Osteocyte (in vitro differentiated cells): ENCODE data around the gene ZFYVE28. TPM values are rescaled to one million over a fixed set of nuclear protein-coding genes. Genes with fewer than 3 reads are reported as not detected.
"Not testable (repeated sequence)": the region's sequence is repeated elsewhere in the genome, so short reads cannot be mapped to it uniquely, and the experiment has no call there.

Experiments
- DNase-seq: peaks from one replicate; pipeline ENCODE4 v3.0.0; 2021; ENCODE audit warnings: mixed read lengths; ENCODE audit not compliant: unreplicated experiment; ENCODE audit errors: extremely low spot score
- H3K27ac Mint-ChIP-seq: one replicate; pipeline ENCODE4 v1.8.0; 2021; ENCODE audit warnings: mild to moderate bottlenecking, mixed read lengths; ENCODE audit not compliant: unreplicated experiment
- H3K27me3 Mint-ChIP-seq: one replicate; pipeline ENCODE4 v1.8.0; 2021; ENCODE audit warnings: mixed read lengths; ENCODE audit not compliant: unreplicated experiment
- H3K36me3 Mint-ChIP-seq: one replicate; pipeline ENCODE4 v1.8.0; 2021; ENCODE audit warnings: mixed read lengths; ENCODE audit not compliant: unreplicated experiment
- H3K4me1 Mint-ChIP-seq: one replicate; pipeline ENCODE4 v1.8.0; 2021; ENCODE audit warnings: mixed read lengths; ENCODE audit not compliant: unreplicated experiment
- H3K4me3 Mint-ChIP-seq: one replicate; pipeline ENCODE4 v1.8.0; 2021; ENCODE audit warnings: mild to moderate bottlenecking, moderate library complexity, mixed read lengths; ENCODE audit not compliant: unreplicated experiment
- H3K9me3 Mint-ChIP-seq: one replicate; pipeline ENCODE4 v1.8.0; 2021; ENCODE audit warnings: mixed read lengths; ENCODE audit not compliant: unreplicated experiment
- CTCF ChIP-seq: fragments of 200-600 bp; sonication (generic); IDR thresholded peaks from 2 replicates; pipeline ENCODE4 v1.5.0; 2021; ENCODE audit warnings: antibody characterized with exemption, mild to moderate bottlenecking, moderate library complexity
- total RNA-seq: library from RNA; stranded (reverse); gene quantifications from 2 replicates; pipeline ENCODE4 v1.2.1, GENCODE V29; 2021

The ZFYVE28 gene
- total RNA-seq, 1 donor from 2014 or later = 3.4 TPM

- TF ChIP-seq CTCF = no peak
- no peaks in the 10 kb centered on the region for H3K27me3 Mint-ChIP-seq
- H3K9me3 Mint-ChIP-seq = no peaks in the 10 kb centered on the region
- H3K4me3 Mint-ChIP-seq = no peak overlapping the region
- H3K27ac Mint-ChIP-seq = no peak overlapping the region
- H3K4me1 Mint-ChIP-seq = peaks cover 4% of the 10 kb centered on the region
- DNase-seq = no peak
- peaks cover 1% of the 10 kb centered on the region for H3K36me3 Mint-ChIP-seq
These were observed 195.6 kb downstream of the ZFYVE28 start for GRCh38 chr4:2222838-2223237.

DNA sequence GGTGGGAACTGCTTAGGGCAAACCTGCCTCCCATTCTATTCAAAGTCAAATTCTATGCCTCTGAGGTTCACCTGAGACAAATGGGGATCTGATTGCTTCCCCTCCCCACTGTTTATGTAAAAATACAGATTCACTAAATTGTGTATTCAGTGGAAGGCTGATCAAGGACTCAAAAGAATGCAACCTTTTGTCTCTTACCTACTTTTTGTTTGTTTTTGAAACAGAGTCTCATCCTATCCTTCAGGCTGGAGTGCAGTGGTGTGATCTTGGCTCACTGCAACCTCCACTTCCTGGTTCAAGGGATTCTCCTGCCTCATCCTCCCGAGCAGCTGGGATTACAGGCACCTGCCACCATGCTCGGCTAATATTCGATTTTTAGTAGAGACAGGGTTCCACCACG lies 197.1 kb downstream of the ZFYVE28 start:
- not testable (repeated sequence) for H3K4me3 Mint-ChIP-seq, H3K4me1 Mint-ChIP-seq, H3K9me3 Mint-ChIP-seq, H3K36me3 Mint-ChIP-seq, H3K27me3 Mint-ChIP-seq, DNase-seq, H3K27ac Mint-ChIP-seq

- H3K36me3 Mint-ChIP-seq = peaks cover 1% of the 10 kb centered on the region
- TF ChIP-seq CTCF = peak; percentile 88
- H3K4me1 Mint-ChIP-seq = peaks cover 4% of the 10 kb centered on the region
- no peaks in the 10 kb centered on the region for H3K9me3 Mint-ChIP-seq
- no peaks in the 10 kb centered on the region for H3K27me3 Mint-ChIP-seq
- no peak overlapping the region for H3K27ac Mint-ChIP-seq
- peak; percentile 90 for DNase-seq
- no peak overlapping the region for H3K4me3 Mint-ChIP-seq
These were observed 198.3 kb downstream of the ZFYVE28 start for GRCh38 chr4:2220016-2220630.

Other genes starting within 250 kb of the ZFYVE28 start
- gene HAUS3, start 176.5 kb downstream of the ZFYVE28 start, total RNA-seq = 10.2 and 11.7 TPM in 2 replicates
- gene POLN, start 176.5 kb downstream of the ZFYVE28 start, total RNA-seq = 3.8 and 4.2 TPM in 2 replicates
- gene MXD4, start 156.5 kb downstream of the ZFYVE28 start, total RNA-seq = 74.9 and 81.5 TPM in 2 replicates
- not detected in 2 replicates for gene CFAP99, start 310 bp upstream of the ZFYVE28 start, total RNA-seq
- gene RNF4, start 50.5 kb upstream of the ZFYVE28 start, total RNA-seq = 57.6 and 63.4 TPM in 2 replicates
- gene FAM193A, start 118.0 kb upstream of the ZFYVE28 start, total RNA-seq = 35.3 and 36.5 TPM in 2 replicates